Measurements from ENCODE around the gene DENND1A. TPM values are rescaled to one million over a fixed set of nuclear protein-coding genes. Genes with fewer than 3 reads are reported as not detected.

The DENND1A gene
- total and polyA plus RNA-seq, 2 of the 13 experiments (the other 11 are each of a cell fraction or from before 2014, with no cell fraction given): 14.8 to 30.1 TPM

DNA sequence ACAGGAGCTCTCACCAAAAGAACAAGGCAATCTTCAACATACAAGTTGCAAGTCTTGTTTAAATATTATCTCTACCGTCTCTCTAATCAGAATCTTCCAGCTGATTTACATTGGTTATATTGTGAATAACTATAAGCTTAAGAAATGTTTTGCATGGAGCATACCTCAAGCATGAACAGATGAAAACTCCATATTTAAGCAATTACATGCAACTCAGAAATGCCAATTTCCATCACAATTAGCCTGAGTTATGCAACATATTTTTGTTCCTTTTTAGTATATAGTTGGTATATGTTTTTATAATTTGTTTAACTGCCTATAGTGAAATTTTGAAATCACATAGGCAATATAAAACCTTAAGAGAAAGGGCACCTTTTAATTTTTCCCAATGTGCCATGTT, 142.5 kb downstream of the DENND1A start (continued):
- TF ChIP-seq, protein P1, sequence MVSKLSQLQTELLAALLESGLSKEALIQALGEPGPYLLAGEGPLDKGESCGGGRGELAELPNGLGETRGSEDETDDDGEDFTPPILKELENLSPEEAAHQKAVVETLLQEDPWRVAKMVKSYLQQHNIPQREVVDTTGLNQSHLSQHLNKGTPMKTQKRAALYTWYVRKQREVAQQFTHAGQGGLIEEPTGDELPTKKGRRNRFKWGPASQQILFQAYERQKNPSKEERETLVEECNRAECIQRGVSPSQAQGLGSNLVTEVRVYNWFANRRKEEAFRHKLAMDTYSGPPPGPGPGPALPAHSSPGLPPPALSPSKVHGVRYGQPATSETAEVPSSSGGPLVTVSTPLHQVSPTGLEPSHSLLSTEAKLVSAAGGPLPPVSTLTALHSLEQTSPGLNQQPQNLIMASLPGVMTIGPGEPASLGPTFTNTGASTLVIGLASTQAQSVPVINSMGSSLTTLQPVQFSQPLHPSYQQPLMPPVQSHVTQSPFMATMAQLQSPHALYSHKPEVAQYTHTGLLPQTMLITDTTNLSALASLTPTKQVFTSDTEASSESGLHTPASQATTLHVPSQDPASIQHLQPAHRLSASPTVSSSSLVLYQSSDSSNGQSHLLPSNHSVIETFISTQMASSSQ (IDR thresholded peaks at IDR 0.05; ENCODE audit: low read depth): no peak
- TF ChIP-seq, protein P1 (CRISPR knock-in tag; IDR thresholded peaks at IDR 0.05; ENCODE audit: borderline replicate concordance): no peak
- TF ChIP-seq BRCA1 (CRISPR knock-in tag; IDR thresholded peaks at IDR 0.05) (no peak), SOX13 (IDR thresholded peaks at IDR 0.05) (no peak), SOX13 (CRISPR knock-in tag; conservative IDR thresholded peaks at IDR 0.05 in 1 of 2, IDR thresholded peaks at IDR 0.05 in 1 of 2) (no peak)

DNA sequence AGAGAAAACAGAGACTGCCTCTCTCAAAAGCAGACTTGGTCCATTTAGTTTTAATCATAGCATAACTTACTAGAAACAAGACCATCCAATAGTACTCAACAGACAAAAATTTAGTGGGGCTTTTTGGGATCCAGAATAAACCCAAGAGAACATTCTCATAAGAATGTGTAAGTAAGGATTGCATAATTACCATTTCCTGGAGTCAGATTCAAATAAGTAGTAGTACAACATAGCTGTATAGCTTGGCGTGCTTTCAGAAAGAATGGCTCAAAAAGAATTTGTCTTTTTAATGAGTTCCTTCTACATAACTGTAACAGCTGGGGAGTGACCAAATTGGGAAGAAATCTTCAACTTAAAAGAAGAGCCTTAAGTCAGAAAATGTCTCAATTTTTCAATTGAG, 145.4 kb downstream of the DENND1A start:
- no peak for ATAC-seq
- H3K9me3 ChIP-seq (ENCODE audit: low read length): no peaks in the 10 kb centered on the region
- FAIRE-seq: no peak

More for the DNA sequence above, 145.4 kb downstream of the DENND1A start:
- BruUV-seq (replicated peaks): no TSS peak
- ChIA-PET CTCF (ENCODE audit: low intra/inter-chr PET ratio, low total read pairs) (no interaction called here), POLR2A (no interaction called here)
- Histone ChIP-seq H3K4me1 (ENCODE audit: insufficient read depth, low read length) (peaks cover 15% of the 10 kb centered on the region; the same call in 1 of the 2 replicates), H3K9ac (ENCODE audit: insufficient read depth, low read depth, low read length) (no peak overlapping the region), H3K27ac (ENCODE audit: extremely low read length, insufficient read depth, low read length) (no peak overlapping the region), H2AFZ (ENCODE audit: low read length) (no peak overlapping the region), H3K4me3 (replicated peaks in 1 of 3; ENCODE audit: insufficient read depth in 1 of 3, low read depth in 2 of 3, low read length in 3 of 3) (no peak overlapping the region), H3K36me3 (replicated peaks in 1 of 2; ENCODE audit: control insufficient read depth in 1 of 2, insufficient read depth in 2 of 2, low read length in 2 of 2) (peaks cover 0 to 1% of the 10 kb centered on the region in 2 experiments; a peak in 1 of 5 replicates), H4K20me1 (ENCODE audit: insufficient read depth, low read length) (no peaks in the 10 kb centered on the region), H3K4me2 (ENCODE audit: low read depth, low read length) (no peak overlapping the region), H3K27me3 (ENCODE audit: control insufficient read depth in 1 of 2, insufficient read depth in 2 of 2, low read length in 2 of 2) (no peaks in the 10 kb centered on the region), H3K79me2 (ENCODE audit: insufficient read depth, low read length) (no peaks in the 10 kb centered on the region)
- WGBS (ENCODE audit: low lambda C conversion rate): 93% methylated on average over 1 of the region's 1 CpG
- in situ Hi-C loops (cut with HindIII; ENCODE audit: extremely low pct_ligation_motif_present, low pct_unique_long_range_greater_than_20kb): no loop called here
- TF ChIP-seq ZNF772 (CRISPR knock-in tag; IDR thresholded peaks at IDR 0.05) (no peak), ZNF510 (CRISPR knock-in tag; IDR thresholded peaks at IDR 0.05; ENCODE audit: low read depth) (no peak)
- intact Hi-C loops (cut with micrococcal nuclease; ENCODE audit: unreplicated experiment): no loop called here
- DNase-seq (ENCODE audit: low spot score): no peak
